ENCODE results near the gene LARGE1.

The LARGE1 gene

DNA sequence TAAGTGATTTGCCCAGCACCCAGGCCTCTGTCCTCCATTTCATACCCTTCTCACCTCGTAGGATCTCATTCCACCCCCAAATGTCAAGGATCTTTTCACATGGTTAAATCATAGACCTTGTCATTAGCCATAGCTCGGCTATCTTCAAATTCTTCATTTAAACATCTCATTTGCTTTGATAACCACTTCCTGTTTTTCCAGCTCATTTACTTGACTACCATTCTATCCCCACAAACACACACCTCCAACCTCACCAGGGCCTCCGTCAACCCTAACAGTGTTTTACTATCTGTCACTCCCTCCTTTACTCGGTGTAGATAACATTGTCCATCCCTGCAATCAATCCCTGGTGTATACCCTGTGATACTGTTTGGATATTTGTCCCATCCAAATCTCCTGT lies 36.8 kb upstream of the LARGE1 start:
- no peak for TF ChIP-seq TAF1 (IDR thresholded peaks at IDR 0.05; ENCODE audit: borderline replicate concordance, insufficient read depth, low read length)
- TF ChIP-seq, protein P1, sequence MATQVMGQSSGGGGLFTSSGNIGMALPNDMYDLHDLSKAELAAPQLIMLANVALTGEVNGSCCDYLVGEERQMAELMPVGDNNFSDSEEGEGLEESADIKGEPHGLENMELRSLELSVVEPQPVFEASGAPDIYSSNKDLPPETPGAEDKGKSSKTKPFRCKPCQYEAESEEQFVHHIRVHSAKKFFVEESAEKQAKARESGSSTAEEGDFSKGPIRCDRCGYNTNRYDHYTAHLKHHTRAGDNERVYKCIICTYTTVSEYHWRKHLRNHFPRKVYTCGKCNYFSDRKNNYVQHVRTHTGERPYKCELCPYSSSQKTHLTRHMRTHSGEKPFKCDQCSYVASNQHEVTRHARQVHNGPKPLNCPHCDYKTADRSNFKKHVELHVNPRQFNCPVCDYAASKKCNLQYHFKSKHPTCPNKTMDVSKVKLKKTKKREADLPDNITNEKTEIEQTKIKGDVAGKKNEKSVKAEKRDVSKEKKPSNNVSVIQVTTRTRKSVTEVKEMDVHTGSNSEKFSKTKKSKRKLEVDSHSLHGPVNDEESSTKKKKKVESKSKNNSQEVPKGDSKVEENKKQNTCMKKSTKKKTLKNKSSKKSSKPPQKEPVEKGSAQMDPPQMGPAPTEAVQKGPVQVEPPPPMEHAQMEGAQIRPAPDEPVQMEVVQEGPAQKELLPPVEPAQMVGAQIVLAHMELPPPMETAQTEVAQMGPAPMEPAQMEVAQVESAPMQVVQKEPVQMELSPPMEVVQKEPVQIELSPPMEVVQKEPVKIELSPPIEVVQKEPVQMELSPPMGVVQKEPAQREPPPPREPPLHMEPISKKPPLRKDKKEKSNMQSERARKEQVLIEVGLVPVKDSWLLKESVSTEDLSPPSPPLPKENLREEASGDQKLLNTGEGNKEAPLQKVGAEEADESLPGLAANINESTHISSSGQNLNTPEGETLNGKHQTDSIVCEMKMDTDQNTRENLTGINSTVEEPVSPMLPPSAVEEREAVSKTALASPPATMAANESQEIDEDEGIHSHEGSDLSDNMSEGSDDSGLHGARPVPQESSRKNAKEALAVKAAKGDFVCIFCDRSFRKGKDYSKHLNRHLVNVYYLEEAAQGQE (IDR thresholded peaks at IDR 0.05; ENCODE audit: insufficient read depth in 1 of 2, low read depth in 2 of 2, low read length in 2 of 2), result no peak
- TF ChIP-seq POLR2AphosphoS5 (IDR thresholded peaks at IDR 0.05; ENCODE audit: low read depth, low read length), result no peak
- no peak for TF ChIP-seq FOXP2 (optimal IDR thresholded peaks at IDR 0.05; ENCODE audit: borderline replicate concordance, extremely low read depth, extremely low read length, insufficient read depth)
- no peak for TF ChIP-seq SIN3A (IDR thresholded peaks at IDR 0.05; ENCODE audit: borderline replicate concordance, insufficient read depth, low read length)

DNA sequence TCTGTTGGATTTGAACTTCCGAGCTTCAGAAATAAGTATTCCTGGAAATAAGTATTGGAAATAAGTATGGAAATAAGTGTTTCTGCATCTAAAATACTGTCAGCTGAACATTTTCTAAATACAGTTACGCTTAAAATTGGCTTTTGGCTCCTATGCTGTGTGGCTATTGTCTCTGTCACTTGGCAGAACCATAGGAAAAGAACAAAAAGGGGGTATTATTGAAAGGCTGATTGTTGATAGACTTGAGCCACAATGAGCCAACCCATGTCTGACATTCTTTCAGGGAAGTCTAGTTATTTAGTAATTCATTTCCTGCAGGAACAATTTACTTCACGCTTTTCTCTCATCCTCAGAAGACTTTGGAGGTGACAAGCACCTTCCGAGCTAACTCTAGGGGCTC lies 32.5 kb upstream of the LARGE1 start:
- TF ChIP-seq SIN3A (IDR thresholded peaks at IDR 0.05; ENCODE audit: borderline replicate concordance, insufficient read depth, low read length), result no peak
- TF ChIP-seq, protein P1 (IDR thresholded peaks at IDR 0.05; ENCODE audit: insufficient read depth in 1 of 2, low read depth in 2 of 2, low read length in 2 of 2), result no peak
- no peak for TF ChIP-seq POLR2AphosphoS5 (IDR thresholded peaks at IDR 0.05; ENCODE audit: low read depth, low read length)
- TF ChIP-seq FOXP2 (optimal IDR thresholded peaks at IDR 0.05; ENCODE audit: borderline replicate concordance, extremely low read depth, extremely low read length, insufficient read depth), result no peak
- no peak for TF ChIP-seq TAF1 (IDR thresholded peaks at IDR 0.05; ENCODE audit: borderline replicate concordance, insufficient read depth, low read length)

DNA sequence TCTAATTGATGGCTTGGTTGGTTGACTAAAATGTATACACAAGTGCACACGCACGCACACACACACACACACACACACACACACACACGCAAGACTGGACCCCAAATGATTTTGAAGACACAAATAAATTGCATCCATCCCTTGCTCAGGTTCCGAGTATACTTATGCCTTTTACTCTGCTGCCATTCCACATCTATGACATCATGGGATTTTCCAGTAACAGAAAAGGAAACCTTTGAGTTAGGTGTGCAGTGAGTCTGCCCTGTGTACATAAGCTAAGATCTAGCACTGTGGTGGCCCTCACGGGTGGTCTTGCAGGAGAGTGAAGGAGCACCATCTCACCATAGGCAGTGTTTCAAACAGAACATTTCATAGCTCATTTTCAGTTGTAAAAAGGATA lies 20.5 kb upstream of the LARGE1 start:
- TF ChIP-seq TAF1 (IDR thresholded peaks at IDR 0.05; ENCODE audit: borderline replicate concordance, insufficient read depth, low read length), result no peak
- no peak for TF ChIP-seq FOXP2 (optimal IDR thresholded peaks at IDR 0.05; ENCODE audit: borderline replicate concordance, extremely low read depth, extremely low read length, insufficient read depth)
- no peak for TF ChIP-seq SIN3A (IDR thresholded peaks at IDR 0.05; ENCODE audit: borderline replicate concordance, insufficient read depth, low read length)
- TF ChIP-seq, protein P1 (IDR thresholded peaks at IDR 0.05; ENCODE audit: insufficient read depth in 1 of 2, low read depth in 2 of 2, low read length in 2 of 2), result no peak
- no peak for TF ChIP-seq POLR2AphosphoS5 (IDR thresholded peaks at IDR 0.05; ENCODE audit: low read depth, low read length)

DNA sequence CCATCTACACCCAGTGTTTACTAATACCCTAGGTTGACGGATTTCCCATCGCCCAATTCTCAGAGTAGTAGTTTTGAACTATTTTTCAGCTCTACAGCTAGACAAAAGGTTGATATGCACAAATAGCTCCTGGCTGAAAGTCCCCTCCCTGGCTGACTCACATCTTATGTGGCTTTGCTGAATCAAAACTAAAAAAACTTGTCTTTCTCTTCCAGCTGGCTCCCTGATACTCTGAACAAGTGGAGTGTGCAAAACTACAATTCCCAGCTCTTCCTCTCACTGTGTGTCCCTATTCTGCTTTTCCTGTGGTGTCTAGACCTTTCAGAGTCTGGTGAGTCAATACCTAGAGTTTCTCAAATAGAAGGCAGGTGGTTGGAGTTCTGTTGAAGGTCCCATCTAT lies 12.7 kb upstream of the LARGE1 start:
- TF ChIP-seq TAF1 (IDR thresholded peaks at IDR 0.05; ENCODE audit: borderline replicate concordance, insufficient read depth, low read length) (no peak), FOXP2 (optimal IDR thresholded peaks at IDR 0.05; ENCODE audit: borderline replicate concordance, extremely low read depth, extremely low read length, insufficient read depth) (no peak), SIN3A (IDR thresholded peaks at IDR 0.05; ENCODE audit: borderline replicate concordance, insufficient read depth, low read length) (no peak), POLR2AphosphoS5 (IDR thresholded peaks at IDR 0.05; ENCODE audit: low read depth, low read length) (no peak)
- TF ChIP-seq, protein P1 (IDR thresholded peaks at IDR 0.05; ENCODE audit: insufficient read depth in 1 of 2, low read depth in 2 of 2, low read length in 2 of 2), result no peak

DNA sequence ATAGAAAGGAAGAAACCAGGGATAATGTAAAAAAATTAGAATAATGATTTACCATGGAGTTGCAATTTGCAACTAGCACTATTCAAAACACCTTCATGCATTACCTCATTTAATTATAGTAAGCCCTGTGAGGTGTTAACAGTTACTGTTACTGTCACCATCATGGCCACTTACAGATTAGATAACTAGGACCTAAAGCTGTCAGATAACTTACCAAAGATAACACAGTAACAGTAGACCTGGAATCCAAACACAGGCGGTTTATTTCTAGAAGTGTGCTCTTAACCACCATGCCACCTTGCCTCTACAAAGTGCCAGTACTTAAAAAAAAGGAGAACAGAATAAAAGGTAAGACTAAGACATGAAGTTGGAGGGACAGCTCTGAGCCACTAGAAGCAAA lies 11.1 kb upstream of the LARGE1 start:
- no peak for TF ChIP-seq FOXP2 (optimal IDR thresholded peaks at IDR 0.05; ENCODE audit: borderline replicate concordance, extremely low read depth, extremely low read length, insufficient read depth)
- no peak for TF ChIP-seq POLR2AphosphoS5 (IDR thresholded peaks at IDR 0.05; ENCODE audit: low read depth, low read length)
- TF ChIP-seq TAF1 (IDR thresholded peaks at IDR 0.05; ENCODE audit: borderline replicate concordance, insufficient read depth, low read length), result no peak
- TF ChIP-seq, protein P1 (IDR thresholded peaks at IDR 0.05; ENCODE audit: insufficient read depth in 1 of 2, low read depth in 2 of 2, low read length in 2 of 2), result no peak
- TF ChIP-seq SIN3A (IDR thresholded peaks at IDR 0.05; ENCODE audit: borderline replicate concordance, insufficient read depth, low read length), result no peak
